GM06990 (cell line): Measurements from ENCODE around the gene KANSL1.
"Not testable (repeated sequence)": the region's sequence is repeated elsewhere in the genome, so short reads cannot be mapped to it uniquely, and the experiment has no call there.

Source experiments
- DNase-seq: peaks from one replicate; pipeline ENCODE4 v3.0.0-alpha.2; 2011; ENCODE audit not compliant: insufficient read length; ENCODE audit errors: extremely low read depth
- H3K27me3 ChIP-seq: replicated peaks from 2 replicates; pipeline ENCODE4 v1.6.0; 2011; ENCODE audit warnings: low read length; ENCODE audit not compliant: control insufficient read depth, insufficient read depth
- H3K36me3 ChIP-seq: 2 replicates; pipeline ENCODE4 v1.5.1; 2011; ENCODE audit warnings: low read length; ENCODE audit not compliant: control insufficient read depth, insufficient read depth
- H3K4me3 ChIP-seq: replicated peaks from 2 replicates; pipeline ENCODE4 v1.5.1; 2011; ENCODE audit warnings: low read depth, mild to moderate bottlenecking, control low read depth, low read length
- CTCF ChIP-seq: IDR thresholded peaks from 2 replicates; pipeline ENCODE4 v1.5.1; 2011; ENCODE audit warnings: low read length, control low read depth, mild to moderate bottlenecking, inconsistent platforms; ENCODE audit not compliant: insufficient read depth, poor library complexity, severe bottlenecking

KANSL1 gene

GRCh38 chr17:46192439-46193150, 634 bp downstream of the KANSL1 start:
- Histone ChIP-seq H3K4me3 (peak overlapping the region; percentile 84), H3K27me3 (no peaks in the 10 kb centered on the region), H3K36me3 (no peaks in the 10 kb centered on the region)
- peak; percentile 80 for DNase-seq
- TF ChIP-seq CTCF, result no peak

GRCh38 chr17:46192189-46192438, 1.1 kb downstream of the KANSL1 start:
- no peak for TF ChIP-seq CTCF
- no peak for DNase-seq
- Histone ChIP-seq H3K27me3 (no peaks in the 10 kb centered on the region), H3K4me3 (peak overlapping the region; percentile 84), H3K36me3 (no peaks in the 10 kb centered on the region)

- DNase-seq, result peak; percentile 47
- no peak for TF ChIP-seq CTCF
- no peaks in the 10 kb centered on the region for H3K27me3 ChIP-seq
Measured at GRCh38 chr17:46191322-46192188, 1.7 kb downstream of the KANSL1 start.

GRCh38 chr17:46190763-46191162, 2.5 kb downstream of the KANSL1 start:
- peak overlapping the region; percentile 84 for H3K4me3 ChIP-seq
- no peaks in the 10 kb centered on the region for H3K36me3 ChIP-seq
- H3K27me3 ChIP-seq, result no peaks in the 10 kb centered on the region
- no peak for TF ChIP-seq CTCF
- DNase-seq, result no peak

More at GRCh38 chr17:46191322-46192188, 1.7 kb downstream of the KANSL1 start:
- H3K36me3 ChIP-seq, result no peaks in the 10 kb centered on the region
- H3K4me3 ChIP-seq, result peak overlapping the region; percentile 84

- H3K36me3 ChIP-seq, H3K4me3 ChIP-seq, H3K27me3 ChIP-seq: not testable (repeated sequence)
- DNase-seq, result peak; percentile 38
- TF ChIP-seq CTCF, result peak; percentile 90
Measured at GRCh38 chr17:46186827-46187235, 6.4 kb downstream of the KANSL1 start.
